SH-SY5Y (cell line): ENCODE data around the gene AK2.

Experiments
- GATA2 ChIP-seq: IDR thresholded peaks from 2 replicates; pipeline ENCODE4 v1.6.1; 2011; ENCODE audit warnings: mild to moderate bottlenecking, low read depth, low read length
- GATA3 ChIP-seq: IDR thresholded peaks from 2 replicates; pipeline ENCODE4 v1.6.1; 2011; ENCODE audit warnings: low read depth, mild to moderate bottlenecking, low read length, moderate library complexity

- TF ChIP-seq GATA2, result no peak
- TF ChIP-seq GATA3, result no peak
Observed at GRCh38 chr1:33018112-33018511, 18.6 kb downstream of the AK2 start.
